Epithelial cell of prostate (primary cell): ENCODE results near the gene TRPM8.

Experiments
- DNase-seq: peaks from one replicate; pipeline ENCODE4 v3.0.0-alpha.2; 2011; ENCODE audit warnings: low read depth, low spot score
- H3K27ac ChIP-seq: fragments of 450-650 bp; 2 replicates; pipeline ENCODE4 v1.5.1; 2017; ENCODE audit warnings: mild to moderate bottlenecking

TRPM8 gene

DNA sequence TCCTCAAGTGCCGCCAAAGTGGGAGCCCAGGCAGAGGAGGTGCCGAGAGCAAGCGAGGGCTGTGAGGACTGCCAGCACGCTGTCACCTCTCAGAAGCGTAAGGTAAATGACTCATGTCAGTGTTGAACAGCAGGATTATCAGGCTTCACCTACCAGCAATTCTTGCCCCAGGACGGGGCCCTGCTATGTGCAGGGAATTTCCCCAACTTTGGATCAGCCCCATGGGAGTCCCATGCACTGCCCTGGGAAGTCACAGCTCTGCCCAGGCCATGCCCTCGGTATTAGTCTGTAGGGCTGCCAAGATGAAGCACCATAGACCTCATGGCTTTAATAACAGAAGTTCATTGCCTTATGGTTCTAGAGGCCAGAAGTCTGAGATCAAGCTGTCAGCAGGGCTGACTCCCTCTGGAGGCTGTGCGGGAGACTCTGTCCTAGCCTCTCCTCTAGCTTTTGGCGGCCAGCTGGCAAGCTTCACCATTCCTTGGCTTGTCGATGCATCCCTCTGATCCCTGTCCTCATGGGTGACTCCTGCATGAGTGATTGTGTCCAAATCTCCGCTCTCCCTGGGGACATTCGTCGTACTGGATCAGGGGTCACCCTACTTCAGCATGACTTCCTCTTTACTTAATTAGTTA, 55.9 kb downstream of the TRPM8 start:
- no peak overlapping the region for H3K27ac ChIP-seq
- peak; percentile 53 for DNase-seq

DNA sequence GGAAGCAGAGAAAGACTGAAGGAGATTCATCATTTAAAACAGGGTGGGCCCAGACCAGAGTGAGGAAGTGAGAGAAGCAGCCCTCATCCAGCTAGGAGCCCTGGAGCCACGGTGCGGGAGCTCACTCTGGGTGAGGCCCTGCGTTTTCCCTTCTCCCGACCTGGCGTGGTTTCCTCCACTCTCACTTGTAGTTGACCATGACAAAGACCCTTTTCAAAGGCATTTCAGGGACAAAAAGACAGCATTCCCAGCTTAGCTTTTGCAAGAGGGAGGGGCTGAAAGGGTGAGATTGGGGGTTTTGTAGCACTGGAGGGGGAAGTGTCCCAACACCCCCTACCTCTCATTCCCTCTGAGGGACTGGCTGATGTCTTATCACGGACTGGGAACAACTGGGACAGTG, 56.6 kb downstream of the TRPM8 start:
- H3K27ac ChIP-seq: no peak overlapping the region
- DNase-seq: no peak

DNA sequence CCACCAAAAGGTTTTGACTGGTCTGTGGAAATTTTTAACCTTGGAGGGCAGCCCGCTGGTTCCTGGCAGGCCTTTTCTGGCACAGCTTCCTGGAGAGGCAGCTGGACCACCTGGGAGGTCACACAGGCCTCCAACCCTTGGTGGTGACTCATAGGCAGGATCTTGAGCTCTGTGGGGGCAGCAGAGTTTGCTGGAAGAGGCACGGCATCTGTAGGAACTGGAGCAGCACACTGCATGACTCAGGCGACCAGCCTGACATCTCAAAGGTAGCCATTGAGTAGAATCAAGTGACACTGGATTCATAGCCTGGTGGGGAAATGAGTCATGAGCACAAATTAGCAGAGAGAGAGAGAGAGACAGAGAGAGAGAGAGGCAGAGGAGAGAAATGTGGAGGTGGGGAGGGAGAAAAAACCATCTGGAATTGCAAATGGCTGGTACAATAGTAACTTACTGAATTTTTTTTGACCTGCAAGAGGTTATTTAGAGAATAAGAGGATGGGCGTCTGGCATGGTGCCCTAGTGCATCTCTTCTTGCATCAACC, 57.4 kb downstream of the TRPM8 start:
- DNase-seq: peak; percentile 84
- peak overlapping the region; percentile 26 for H3K27ac ChIP-seq

DNA sequence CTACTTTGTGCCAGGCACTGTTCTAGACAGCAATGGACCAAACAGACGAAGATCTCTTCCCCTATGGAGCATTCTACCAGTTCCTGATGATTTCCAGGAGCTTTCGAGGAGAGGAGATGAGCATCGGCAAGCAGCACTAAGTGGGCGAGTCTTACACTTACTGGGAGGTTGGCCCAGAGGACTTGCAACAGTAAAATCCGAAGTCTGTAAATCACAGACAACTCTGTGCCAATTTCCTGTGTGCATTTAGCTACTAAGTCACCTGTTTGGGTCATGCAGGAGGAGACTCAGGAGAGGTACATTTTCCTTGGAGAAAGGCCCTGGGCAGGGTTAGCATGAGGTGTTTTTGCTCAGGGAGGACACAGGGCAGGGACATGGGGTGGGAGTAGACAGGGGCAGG, 58.9 kb downstream of the TRPM8 start:
- DNase-seq: no peak
- no peak overlapping the region for H3K27ac ChIP-seq

DNA sequence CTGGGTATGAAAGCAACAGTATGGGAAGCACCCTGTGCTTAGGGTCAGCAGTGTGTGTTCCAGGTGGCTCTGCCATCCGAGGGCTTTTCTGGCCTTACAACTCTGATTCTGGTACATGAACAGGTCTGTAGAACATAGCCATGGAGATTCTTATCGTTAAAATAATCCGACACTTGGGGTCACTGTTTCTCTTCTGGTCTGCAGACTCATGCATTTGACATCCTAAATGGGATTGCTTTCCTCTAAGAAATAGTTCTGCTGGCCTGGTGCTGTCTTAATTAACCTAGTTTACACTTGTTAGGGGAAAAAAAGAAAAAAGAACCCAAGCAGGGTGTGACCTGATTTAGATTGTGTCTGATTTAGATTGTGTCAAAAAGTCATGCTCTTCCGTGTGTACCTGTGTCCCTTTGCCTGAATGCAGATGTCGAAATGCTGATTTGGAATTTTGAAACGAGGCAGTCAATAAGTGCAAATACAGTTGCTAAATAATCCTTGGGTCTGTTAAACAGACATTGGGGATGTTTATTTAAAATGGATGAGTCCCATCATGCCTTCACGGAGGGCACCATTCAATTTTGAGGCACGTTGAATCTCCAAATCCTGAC, 59.6 kb downstream of the TRPM8 start:
- no peak overlapping the region for H3K27ac ChIP-seq
- DNase-seq: peak; percentile 8

DNA sequence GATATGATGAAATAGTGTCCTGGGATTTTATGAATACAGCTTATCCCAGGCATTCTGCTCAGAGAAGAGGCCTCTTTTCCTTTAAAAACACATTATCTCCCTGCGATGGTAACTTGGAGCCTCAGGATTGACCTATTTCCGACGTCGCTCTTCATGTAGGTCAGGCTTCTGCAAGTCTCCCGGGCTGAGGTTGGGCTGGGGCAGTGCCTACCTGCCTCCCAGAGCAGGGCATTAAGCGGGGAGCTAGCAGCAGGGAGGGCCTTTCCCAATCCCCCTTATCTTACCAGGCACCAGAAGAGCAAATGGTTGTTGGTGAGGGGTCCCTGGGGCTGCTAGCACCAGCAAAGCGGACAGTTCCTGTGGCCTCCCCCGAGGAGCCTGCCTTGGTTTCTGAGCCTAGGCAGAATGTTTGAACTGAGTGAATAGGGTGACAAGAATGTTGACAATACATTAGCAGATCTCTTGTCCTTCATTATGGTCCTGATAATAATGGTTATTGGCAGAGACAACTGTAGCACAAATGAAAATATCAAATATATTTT, 60.2 kb downstream of the TRPM8 start:
- no peak overlapping the region for H3K27ac ChIP-seq
- DNase-seq: no peak

DNA sequence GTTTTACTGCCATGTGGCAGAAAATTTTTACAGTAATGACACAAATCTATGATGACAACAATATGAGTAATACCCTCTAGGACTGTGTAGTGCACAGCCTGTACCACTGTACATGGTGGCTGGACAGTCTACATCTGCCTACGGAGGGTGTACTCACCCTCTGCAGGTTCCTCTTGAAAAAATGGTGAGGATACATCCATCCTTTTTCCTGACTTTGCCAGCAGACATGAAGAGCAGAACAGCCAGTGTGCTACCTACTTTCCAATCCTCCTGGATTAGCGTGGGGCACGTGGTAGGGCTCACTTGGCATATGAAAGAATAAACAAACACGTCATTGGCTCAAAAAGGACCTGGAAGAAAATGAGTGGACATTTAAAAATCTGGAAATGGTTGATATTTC, 62.6 kb downstream of the TRPM8 start:
- DNase-seq: no peak

DNA sequence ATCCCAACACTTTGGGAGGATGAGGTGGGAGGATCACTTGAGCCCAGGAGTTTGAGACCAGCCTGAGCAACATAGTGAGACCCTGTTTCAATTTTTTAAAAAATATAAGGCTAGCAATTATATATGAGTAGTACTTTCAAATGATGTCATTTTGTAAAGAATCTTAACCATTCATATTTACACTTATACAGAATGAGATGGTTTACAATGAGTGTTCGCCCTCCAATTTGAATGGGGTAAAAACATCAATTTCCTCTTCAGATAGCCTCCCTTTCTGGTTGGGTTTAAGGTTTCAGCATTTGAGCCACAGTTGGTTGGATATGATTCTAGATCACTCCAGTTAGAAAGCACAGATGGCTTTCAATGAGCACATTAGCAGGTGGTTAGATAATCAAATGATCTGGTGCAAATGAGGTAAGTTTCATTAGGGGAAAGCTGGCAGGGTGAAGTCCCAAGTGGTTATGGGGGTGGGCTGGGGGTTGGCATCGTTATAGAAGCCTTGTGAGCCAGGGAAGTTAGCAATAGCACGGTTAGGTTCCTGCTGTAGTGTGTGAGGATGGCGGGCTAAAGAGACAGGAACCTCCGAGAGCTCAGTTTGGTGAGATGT, 63.9 kb downstream of the TRPM8 start:
- no peak overlapping the region for H3K27ac ChIP-seq
- DNase-seq: no peak

More for the DNA sequence above, 62.6 kb downstream of the TRPM8 start:
- no peak overlapping the region for H3K27ac ChIP-seq

DNA sequence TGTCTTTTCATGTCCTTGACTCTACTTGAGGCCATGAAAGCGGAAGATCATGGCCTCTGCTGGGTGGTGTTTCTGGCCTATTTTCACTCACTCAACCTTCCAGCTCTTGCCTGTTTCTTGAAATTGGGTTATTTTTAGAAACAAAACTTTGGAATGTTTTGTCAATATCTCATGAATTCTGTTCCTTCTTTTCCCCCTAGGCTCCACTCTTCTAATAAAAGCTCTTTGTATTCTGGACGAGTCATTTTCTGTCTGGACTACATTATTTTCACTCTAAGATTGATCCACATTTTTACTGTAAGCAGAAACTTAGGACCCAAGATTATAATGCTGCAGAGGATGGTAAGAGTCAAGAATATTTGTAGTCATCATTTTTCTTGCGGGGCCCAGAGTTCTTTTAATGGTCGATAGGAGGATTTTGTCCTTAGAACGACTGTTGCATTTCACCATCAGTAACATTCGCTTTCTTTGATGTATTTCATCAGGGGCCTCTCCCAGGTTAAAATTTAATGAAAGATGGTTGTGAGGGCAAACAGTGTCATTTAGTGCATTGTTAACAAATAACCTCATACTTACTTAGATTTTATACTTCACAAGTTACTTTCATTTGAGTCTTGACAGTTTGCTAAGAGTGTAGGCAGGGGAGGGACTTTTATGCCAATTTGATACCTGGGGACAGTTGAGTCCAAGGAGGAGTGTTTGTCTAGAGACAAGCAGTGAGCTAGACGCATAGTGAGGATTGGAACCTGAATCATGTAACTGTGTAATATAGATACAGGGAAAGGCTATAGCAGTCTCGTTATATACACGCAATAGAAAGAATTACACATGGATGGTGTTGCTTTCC, 64.6 kb downstream of the TRPM8 start:
- DNase-seq: no peak
- H3K27ac ChIP-seq: peak overlapping the region; percentile 55

DNA sequence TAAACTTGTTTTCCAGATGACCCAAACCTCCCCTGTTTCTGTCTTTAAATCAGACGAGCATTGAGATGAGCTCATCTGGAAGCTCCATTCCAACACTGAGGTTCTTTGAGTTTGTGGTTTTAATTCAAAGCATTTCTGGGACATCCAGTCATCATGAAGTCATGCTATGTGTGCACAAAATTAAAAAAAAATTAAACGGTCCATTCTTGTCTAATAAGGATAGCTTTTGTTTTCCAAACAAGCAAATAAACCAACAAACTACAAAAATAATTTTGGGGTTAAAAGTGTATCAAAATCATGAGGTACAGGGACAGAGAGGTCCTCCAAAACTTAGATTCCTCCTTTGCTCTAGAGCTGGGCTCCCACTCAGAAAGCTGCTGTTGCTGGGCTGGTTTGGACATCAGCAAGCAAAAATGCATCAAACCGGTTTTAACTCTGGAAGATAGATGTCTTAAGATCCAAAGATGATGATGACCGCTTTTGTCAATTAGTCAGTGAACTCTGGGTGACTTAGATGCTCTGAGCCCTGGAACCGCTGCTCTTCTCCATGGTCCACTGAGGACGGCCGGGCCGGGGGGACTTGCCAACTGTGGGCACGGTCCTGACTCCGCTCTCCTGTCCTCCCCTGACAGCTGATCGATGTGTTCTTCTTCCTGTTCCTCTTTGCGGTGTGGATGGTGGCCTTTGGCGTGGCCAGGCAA, 65.4 kb downstream of the TRPM8 start:
- peak; percentile 66 for DNase-seq
- H3K27ac ChIP-seq: peak overlapping the region; percentile 55

DNA sequence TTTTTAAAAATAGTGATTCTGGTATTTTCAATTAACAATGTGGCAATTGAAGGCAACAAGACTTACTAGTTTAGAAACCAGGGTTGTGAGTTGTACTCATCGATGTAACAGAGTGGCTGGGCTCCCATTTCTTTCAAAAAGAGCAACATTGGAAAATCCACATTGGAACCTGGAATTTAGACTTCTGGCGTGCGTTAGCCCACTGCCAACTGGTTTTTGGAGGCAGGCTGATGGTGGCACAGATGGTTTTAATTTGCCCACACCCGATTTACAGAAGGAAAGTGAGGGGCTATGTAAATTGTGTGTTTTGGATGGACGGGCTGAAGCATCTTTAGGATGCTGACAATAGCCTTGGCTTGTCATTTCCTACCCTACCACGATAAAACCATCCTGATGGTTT, 66.3 kb downstream of the TRPM8 start:
- no peak for DNase-seq
- no peak overlapping the region for H3K27ac ChIP-seq

DNA sequence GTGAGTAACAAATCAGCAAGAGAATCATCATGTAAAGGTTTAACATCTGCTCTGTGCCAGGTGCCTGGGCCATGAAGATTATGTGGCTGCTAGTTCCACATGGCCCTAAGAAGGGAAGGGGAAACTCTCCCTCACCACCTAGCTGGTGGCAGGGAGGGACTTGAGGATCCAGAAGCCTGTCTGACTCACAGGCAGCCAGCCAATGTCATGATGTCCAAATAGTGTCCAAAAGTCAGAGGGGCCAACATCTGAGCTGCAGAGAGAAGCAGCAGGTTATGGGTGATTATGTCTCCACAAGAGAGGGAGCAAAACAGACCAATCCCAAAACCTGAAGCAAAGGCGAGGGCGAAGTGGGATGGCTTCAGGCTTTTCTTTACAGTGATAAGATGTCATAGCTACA, 71.4 kb downstream of the TRPM8 start:
- DNase-seq: no peak
- H3K27ac ChIP-seq: no peak overlapping the region

DNA sequence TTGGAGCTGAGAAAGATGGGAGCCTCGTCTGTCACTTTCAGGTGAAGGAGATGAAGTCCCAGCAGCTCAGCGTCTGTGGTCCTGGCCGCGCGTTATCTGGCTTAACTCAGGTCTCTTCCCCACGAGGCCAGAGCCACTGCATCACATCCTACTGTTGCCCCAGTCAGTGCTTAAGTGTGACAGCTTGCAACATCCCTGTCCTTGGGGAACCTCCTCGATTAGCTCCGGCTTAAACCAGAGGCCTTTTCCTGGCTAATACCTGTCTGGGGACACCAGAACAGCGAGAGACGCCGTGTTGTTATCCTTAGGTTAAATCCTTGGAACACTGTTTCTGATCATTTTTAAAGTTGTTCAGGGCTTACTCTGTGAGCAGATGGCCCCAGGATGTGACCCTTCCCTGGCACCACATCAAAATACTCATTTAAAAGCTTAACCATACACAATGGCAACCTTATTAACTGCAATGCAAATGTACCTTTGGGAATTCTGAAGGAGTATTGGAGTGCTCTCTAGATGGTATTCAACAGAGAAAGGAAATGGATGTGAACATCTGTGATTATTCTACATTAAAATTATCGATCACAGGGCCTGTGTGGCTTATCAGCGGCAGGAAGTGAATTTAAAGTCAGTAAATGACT, 72.2 kb downstream of the TRPM8 start:
- no peak for DNase-seq
- H3K27ac ChIP-seq: no peak overlapping the region

DNA sequence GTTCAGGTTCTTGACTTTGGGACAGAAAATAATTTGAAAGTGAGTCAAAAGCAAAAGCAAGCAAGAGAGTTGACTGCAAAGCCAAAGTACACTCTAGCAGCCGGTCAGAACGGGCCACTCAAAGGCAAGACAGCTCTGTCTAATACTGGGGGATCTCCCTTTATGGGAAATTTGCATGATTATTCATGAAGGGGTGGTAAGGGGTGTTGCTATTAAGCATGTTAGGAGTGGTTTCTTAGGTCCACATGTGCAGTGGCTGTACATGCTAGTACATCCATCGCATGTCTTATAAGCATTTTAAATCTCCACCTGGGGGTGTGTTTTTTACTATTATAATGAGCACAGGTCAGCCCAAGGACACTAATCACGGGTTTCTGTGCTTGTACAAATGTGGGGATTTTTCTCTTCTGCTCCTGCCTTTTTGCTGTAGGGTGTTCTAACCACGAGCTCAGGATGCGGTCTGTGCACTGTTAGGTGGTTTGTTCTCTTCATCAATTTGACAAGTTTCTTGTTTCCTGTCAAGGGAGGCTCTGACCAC, 73.2 kb downstream of the TRPM8 start:
- no peak overlapping the region for H3K27ac ChIP-seq
- DNase-seq: no peak

DNA sequence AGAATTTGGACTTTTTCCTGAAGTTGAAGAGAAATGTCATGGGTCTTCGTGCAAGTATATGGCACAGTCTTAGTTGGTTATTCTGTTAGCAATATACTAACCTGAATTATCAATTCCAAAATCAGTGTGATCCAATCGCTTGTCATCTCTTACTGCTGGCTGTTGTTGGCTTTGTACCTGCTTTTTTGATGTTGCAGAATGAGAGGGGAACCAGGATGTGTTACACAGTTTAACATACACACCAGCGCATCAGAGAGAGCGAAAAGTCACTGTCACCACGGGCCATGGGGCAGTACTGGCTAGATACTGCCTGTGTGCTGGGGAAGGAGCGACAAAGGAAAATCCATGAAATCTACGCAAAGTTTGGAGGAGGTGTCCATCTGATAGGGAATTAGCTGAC, 74.0 kb downstream of the TRPM8 start:
- no peak overlapping the region for H3K27ac ChIP-seq
- DNase-seq: no peak

DNA sequence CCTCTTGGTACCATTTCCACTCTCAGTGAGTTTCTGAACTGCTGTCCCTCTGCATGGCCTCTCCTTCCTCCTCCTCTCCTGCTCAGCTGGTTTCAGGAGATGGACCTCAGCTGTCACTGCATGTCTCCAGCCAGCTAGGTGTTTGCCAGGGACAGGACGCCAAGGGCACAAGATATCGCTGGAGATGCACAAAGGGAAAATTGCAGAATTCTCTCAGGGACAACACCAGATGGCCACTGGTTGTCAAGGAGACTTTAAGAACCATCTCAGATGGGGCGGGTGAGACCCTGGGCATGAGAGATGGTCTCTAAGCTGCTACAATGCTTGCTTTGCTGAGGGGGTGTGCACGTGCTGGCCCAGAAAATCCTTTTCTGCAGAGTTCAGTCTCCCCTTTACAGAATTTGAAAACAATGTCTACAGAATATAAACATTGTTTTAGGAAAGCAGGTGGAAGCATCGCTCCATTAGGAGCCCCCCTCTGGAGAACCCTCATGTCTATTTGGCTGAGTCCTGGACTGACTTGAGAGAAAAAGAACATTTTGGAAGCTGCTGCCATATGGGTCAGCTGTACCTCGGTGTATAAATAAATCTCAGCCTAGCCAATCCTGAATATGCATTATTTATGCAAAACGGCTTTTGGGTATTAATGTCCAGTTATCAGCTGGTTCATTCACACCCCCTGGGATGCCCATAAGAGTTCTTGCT, 75.5 kb downstream of the TRPM8 start:
- DNase-seq: no peak
- H3K27ac ChIP-seq: no peak overlapping the region

DNA sequence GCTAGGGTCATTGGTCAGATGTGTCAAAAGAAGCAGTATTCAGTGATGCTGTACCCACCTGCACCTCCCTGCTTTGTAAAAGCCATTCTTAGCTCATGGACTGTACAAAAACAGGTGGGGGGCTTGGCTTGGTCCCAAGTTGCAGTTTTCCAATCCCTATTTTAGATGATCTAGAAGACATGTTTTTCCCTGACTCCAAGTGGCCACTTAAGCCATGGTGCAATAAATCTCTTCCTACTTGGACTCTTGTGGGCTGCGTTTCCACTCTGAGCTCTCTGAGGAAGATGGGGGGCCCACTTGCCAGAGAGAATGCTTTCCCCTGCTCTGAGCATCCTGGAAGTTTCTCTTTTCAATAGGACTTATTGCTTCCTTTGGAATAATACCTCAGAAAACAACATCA, 76.3 kb downstream of the TRPM8 start:
- no peak overlapping the region for H3K27ac ChIP-seq
- no peak for DNase-seq

DNA sequence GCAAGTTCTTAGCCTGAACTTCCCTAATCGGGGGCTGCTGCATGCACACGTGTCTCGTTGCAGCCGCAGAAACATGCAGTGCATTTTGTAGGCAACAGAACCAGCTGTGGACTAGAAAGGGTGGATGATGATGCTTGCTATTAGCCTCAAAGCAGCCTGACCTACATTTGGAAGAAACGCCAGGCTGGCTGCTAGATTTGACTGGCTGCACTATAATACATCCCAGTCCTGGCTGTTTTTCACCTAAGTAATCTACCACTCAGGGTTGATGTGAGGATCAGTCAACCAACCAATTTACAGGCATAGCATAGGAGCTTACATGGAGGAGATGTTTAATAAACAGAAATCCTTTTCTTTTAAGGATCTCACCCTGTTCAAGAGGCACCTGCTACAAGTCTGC, 77.0 kb downstream of the TRPM8 start:
- no peak overlapping the region for H3K27ac ChIP-seq
- DNase-seq: no peak

DNA sequence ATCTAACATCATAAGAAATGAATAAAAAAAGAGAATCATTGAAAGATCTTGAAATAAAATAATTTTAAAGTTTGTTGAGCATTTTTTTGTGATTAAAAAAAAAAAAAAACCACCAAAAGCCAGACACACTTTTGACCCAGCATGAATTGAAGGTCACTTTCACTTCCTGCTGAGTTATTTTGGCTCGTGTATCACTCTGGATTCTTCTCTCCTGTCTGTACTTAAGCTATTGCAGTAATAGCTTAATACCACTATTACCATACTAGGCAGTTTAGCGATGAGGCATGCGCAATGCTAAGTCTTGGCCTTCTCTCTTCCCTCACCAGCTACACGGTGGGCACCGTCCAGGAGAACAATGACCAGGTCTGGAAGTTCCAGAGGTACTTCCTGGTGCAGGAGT, 78.8 kb downstream of the TRPM8 start:
- no peak overlapping the region for H3K27ac ChIP-seq
- DNase-seq: no peak
